ENCODE measurements around the gene HNRNPA0.

- TF ChIP-seq CTCF (IDR thresholded peaks at IDR 0.05) (no peak), POLR2A (IDR thresholded peaks at IDR 0.05) (no peak)
Observed at GRCh38 chr5:137737349-137738131, 16.6 kb downstream of the HNRNPA0 start.

All from uterus (tissue), 2 donors.